ENCODE data around the gene RASIP1. TPM values are rescaled to one million over a fixed set of nuclear protein-coding genes. Genes with fewer than 3 reads are reported as not detected.

RASIP1 gene
- total RNA-seq, 1 donor from 2014 or later, result 0.62 TPM

- Mint-ChIP-seq H3K36me3 (ENCODE audit: low read depth) (no peaks in the 10 kb centered on the region), H3K4me3 (ENCODE audit: unreplicated experiment) (no peak overlapping the region), H3K27me3 (ENCODE audit: low read depth) (no peaks in the 10 kb centered on the region), H3K9me3 (ENCODE audit: low read depth) (no peaks in the 10 kb centered on the region), H3K4me1 (ENCODE audit: low read depth) (peaks cover 7% of the 10 kb centered on the region), H3K27ac (ENCODE audit: unreplicated experiment) (no peak overlapping the region)
- no peak for DNase-seq (ENCODE audit: low spot score)
- TF ChIP-seq CTCF (IDR thresholded peaks at IDR 0.05), result no peak
Measured at GRCh38 chr19:48678201-48678600, 62.2 kb downstream of the RASIP1 start.

GRCh38 chr19:48676887-48677286 is 63.5 kb downstream of the RASIP1 start:
- Mint-ChIP-seq H3K4me3 (ENCODE audit: unreplicated experiment) (no peak overlapping the region), H3K27ac (ENCODE audit: unreplicated experiment) (no peak overlapping the region), H3K9me3 (ENCODE audit: low read depth) (no peaks in the 10 kb centered on the region), H3K4me1 (ENCODE audit: low read depth) (peaks cover 7% of the 10 kb centered on the region), H3K27me3 (ENCODE audit: low read depth) (no peaks in the 10 kb centered on the region), H3K36me3 (ENCODE audit: low read depth) (no peaks in the 10 kb centered on the region)
- no peak for DNase-seq (ENCODE audit: low spot score)
- TF ChIP-seq CTCF (IDR thresholded peaks at IDR 0.05), result no peak

GRCh38 chr19:48676487-48676886 is 63.9 kb downstream of the RASIP1 start:
- no peaks in the 10 kb centered on the region for H3K9me3 Mint-ChIP-seq (ENCODE audit: low read depth)

GRCh38 chr19:48674921-48675824 is 65.2 kb downstream of the RASIP1 start:
- Mint-ChIP-seq H3K36me3 (ENCODE audit: low read depth) (no peaks in the 10 kb centered on the region), H3K4me3 (ENCODE audit: unreplicated experiment) (no peak overlapping the region), H3K27ac (ENCODE audit: unreplicated experiment) (no peak overlapping the region), H3K4me1 (ENCODE audit: low read depth) (peaks cover 7% of the 10 kb centered on the region), H3K27me3 (ENCODE audit: low read depth) (no peaks in the 10 kb centered on the region), H3K9me3 (ENCODE audit: low read depth) (no peaks in the 10 kb centered on the region)
- DNase-seq (ENCODE audit: low spot score), result no peak
- peak; percentile 91 for TF ChIP-seq CTCF (IDR thresholded peaks at IDR 0.05)

More at GRCh38 chr19:48676487-48676886, 63.9 kb downstream of the RASIP1 start:
- Mint-ChIP-seq H3K4me3 (ENCODE audit: unreplicated experiment) (no peak overlapping the region), H3K4me1 (ENCODE audit: low read depth) (peaks cover 7% of the 10 kb centered on the region), H3K36me3 (ENCODE audit: low read depth) (no peaks in the 10 kb centered on the region), H3K27me3 (ENCODE audit: low read depth) (no peaks in the 10 kb centered on the region), H3K27ac (ENCODE audit: unreplicated experiment) (no peak overlapping the region)
- TF ChIP-seq CTCF (IDR thresholded peaks at IDR 0.05), result no peak
- DNase-seq (ENCODE audit: low spot score), result no peak

- Mint-ChIP-seq H3K36me3 (ENCODE audit: low read depth) (no peaks in the 10 kb centered on the region), H3K27me3 (ENCODE audit: low read depth) (no peaks in the 10 kb centered on the region), H3K27ac (ENCODE audit: unreplicated experiment) (no peak overlapping the region), H3K4me1 (ENCODE audit: low read depth) (peaks cover 7% of the 10 kb centered on the region), H3K9me3 (ENCODE audit: low read depth) (no peaks in the 10 kb centered on the region), H3K4me3 (ENCODE audit: unreplicated experiment) (no peak overlapping the region)
- TF ChIP-seq CTCF (IDR thresholded peaks at IDR 0.05), result no peak
- no peak for DNase-seq (ENCODE audit: low spot score)
Measured at GRCh38 chr19:48674216-48674809, 66.1 kb downstream of the RASIP1 start.

Measured in chondrocyte (in vitro differentiated cells).